Glutamatergic neuron (in vitro differentiated cells): Measurements from ENCODE around the gene EDEM3. TPM values are rescaled to one million over a fixed set of nuclear protein-coding genes. Genes with fewer than 3 reads are reported as not detected.

Experiments
- DNase-seq: peaks from one replicate; pipeline ENCODE4 v3.0.0; 2022
- H3K27ac Mint-ChIP-seq: one replicate; pipeline ENCODE4 v1.8.0; 2020; ENCODE audit warnings: mild to moderate bottlenecking, mixed read lengths, inconsistent platforms; ENCODE audit not compliant: unreplicated experiment
- H3K27me3 Mint-ChIP-seq: one replicate; pipeline ENCODE4 v1.8.0; 2020; ENCODE audit warnings: mild to moderate bottlenecking, moderate library complexity, mixed read lengths, inconsistent platforms; ENCODE audit not compliant: unreplicated experiment
- H3K36me3 Mint-ChIP-seq: one replicate; pipeline ENCODE4 v1.8.0; 2020; ENCODE audit warnings: mild to moderate bottlenecking, mixed read lengths, inconsistent platforms; ENCODE audit not compliant: unreplicated experiment
- H3K4me1 Mint-ChIP-seq: one replicate; pipeline ENCODE4 v1.8.0; 2020; ENCODE audit warnings: mild to moderate bottlenecking, low read depth, mixed read lengths, inconsistent platforms; ENCODE audit not compliant: unreplicated experiment
- H3K4me3 Mint-ChIP-seq: one replicate; pipeline ENCODE4 v1.8.0; 2020; ENCODE audit warnings: mild to moderate bottlenecking, mixed read lengths, inconsistent platforms; ENCODE audit not compliant: unreplicated experiment
- H3K9me3 Mint-ChIP-seq: one replicate; pipeline ENCODE4 v1.8.0; 2020; ENCODE audit warnings: mild to moderate bottlenecking, moderate library complexity, mixed read lengths, inconsistent platforms; ENCODE audit not compliant: unreplicated experiment
- long read RNA-seq: library from polyadenylated mRNA; unstranded; transcript quantifications from one replicate; pipeline ENCODE4 v2.0.0, GENCODE V29; 2020; ENCODE audit not compliant: unreplicated experiment
- total RNA-seq: library from RNA; stranded (reverse); fragmentation: NEBNext Ultra II Directional; extraction: Animal tissue kit (Norgen Biotek cat#: 25700); gene quantifications from one replicate; pipeline ENCODE4 v1.2.1, GENCODE V29; 2021; ENCODE audit not compliant: unreplicated experiment
- TF ChIP-seq, protein P1 (sequence below): fragments of 200-600 bp; sonication (generic); IDR thresholded peaks from one replicate; pipeline ENCODE4 v1.5.0; 2021; ENCODE audit not compliant: partially characterized antibody, unreplicated experiment

EDEM3 gene
- 23.6 TPM for total RNA-seq
- long read RNA-seq, partial matches to known transcripts = 0 of 2 reads
- long read RNA-seq, other reads (novel, unspliced or antisense) = 2 of 2 reads

GRCh38 chr1:184754476-184755225 lies at the start of gene EDEM3:
EDEM3 (minus strand) TSS chr1:184754858; CDS start chr1:184754646, 212 bp downstream.
- Mint-ChIP-seq H3K36me3 (no peaks in the 10 kb centered on the region), H3K27ac (peak within 1 kb of the TSS; percentile 60), H3K9me3 (no peaks in the 10 kb centered on the region), H3K4me1 (peaks cover 6% of the 10 kb centered on the region), H3K4me3 (peak within 1 kb of the TSS; percentile 97), H3K27me3 (peaks cover 4% of the 10 kb centered on the region)
- TF ChIP-seq, protein P1, sequence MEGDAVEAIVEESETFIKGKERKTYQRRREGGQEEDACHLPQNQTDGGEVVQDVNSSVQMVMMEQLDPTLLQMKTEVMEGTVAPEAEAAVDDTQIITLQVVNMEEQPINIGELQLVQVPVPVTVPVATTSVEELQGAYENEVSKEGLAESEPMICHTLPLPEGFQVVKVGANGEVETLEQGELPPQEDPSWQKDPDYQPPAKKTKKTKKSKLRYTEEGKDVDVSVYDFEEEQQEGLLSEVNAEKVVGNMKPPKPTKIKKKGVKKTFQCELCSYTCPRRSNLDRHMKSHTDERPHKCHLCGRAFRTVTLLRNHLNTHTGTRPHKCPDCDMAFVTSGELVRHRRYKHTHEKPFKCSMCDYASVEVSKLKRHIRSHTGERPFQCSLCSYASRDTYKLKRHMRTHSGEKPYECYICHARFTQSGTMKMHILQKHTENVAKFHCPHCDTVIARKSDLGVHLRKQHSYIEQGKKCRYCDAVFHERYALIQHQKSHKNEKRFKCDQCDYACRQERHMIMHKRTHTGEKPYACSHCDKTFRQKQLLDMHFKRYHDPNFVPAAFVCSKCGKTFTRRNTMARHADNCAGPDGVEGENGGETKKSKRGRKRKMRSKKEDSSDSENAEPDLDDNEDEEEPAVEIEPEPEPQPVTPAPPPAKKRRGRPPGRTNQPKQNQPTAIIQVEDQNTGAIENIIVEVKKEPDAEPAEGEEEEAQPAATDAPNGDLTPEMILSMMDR = no peak
- peak; percentile 97 for DNase-seq

- Mint-ChIP-seq H3K9me3 (no peaks in the 10 kb centered on the region), H3K27ac (no peak overlapping the region), H3K4me1 (no peaks in the 10 kb centered on the region), H3K4me3 (no peak overlapping the region), H3K36me3 (no peaks in the 10 kb centered on the region), H3K27me3 (no peaks in the 10 kb centered on the region)
- TF ChIP-seq, protein P1 = no peak
- no peak for DNase-seq
Observed at GRCh38 chr1:184804220-184804619, 49.6 kb upstream of the EDEM3 start.

DNA sequence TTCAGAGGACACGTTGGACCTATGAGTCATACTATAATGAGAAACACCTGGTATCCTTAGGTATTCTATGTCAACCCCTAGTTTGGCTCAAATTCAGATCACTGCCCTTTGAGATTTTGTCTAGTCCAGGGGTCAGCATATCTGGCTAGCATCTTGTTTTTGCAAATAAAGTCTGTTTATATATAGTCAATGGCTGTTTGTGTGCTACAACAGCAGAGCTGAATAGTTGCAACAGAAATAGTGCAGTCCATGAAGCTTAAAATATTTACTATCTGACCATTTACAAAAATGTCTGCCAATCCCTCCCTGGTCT lies 48.5 kb upstream of the EDEM3 start:
- H3K9me3 Mint-ChIP-seq = peaks cover 1% of the 10 kb centered on the region

GRCh38 chr1:184802354-184803179 lies 47.9 kb upstream of the EDEM3 start:
- Mint-ChIP-seq H3K9me3 (peaks cover 1% of the 10 kb centered on the region), H3K4me1 (no peaks in the 10 kb centered on the region), H3K36me3 (no peaks in the 10 kb centered on the region), H3K4me3 (no peak overlapping the region), H3K27ac (no peak overlapping the region), H3K27me3 (no peaks in the 10 kb centered on the region)
- DNase-seq = no peak
- TF ChIP-seq, protein P1 = no peak

More for the DNA sequence above, 48.5 kb upstream of the EDEM3 start:
- Mint-ChIP-seq H3K4me1 (no peaks in the 10 kb centered on the region), H3K4me3 (no peak overlapping the region), H3K36me3 (no peaks in the 10 kb centered on the region), H3K27me3 (no peaks in the 10 kb centered on the region), H3K27ac (no peak overlapping the region)
- DNase-seq = no peak
- TF ChIP-seq, protein P1 = no peak

- H3K27me3 Mint-ChIP-seq = no peaks in the 10 kb centered on the region
- no peaks in the 10 kb centered on the region for H3K4me1 Mint-ChIP-seq
- TF ChIP-seq, protein P1 = no peak
- no peaks in the 10 kb centered on the region for H3K36me3 Mint-ChIP-seq
- no peak overlapping the region for H3K27ac Mint-ChIP-seq
- DNase-seq = no peak
- H3K9me3 Mint-ChIP-seq = peaks cover 1% of the 10 kb centered on the region
- no peak overlapping the region for H3K4me3 Mint-ChIP-seq
Observed at GRCh38 chr1:184801503-184801902, 46.8 kb upstream of the EDEM3 start.
